HEK293 (cell line): ENCODE data around the gene ISL2.

ENCODE experiments used
- ATF2 ChIP-seq: fragments of 450-650 bp; formaldehyde crosslinking; IDR thresholded peaks from 2 replicates; pipeline ENCODE4 v1.5.1; 2016; ENCODE audit warnings: missing biosample characterization, missing genetic modification characterization, low read depth
- KLF7 ChIP-seq: fragments of 450-650 bp; formaldehyde crosslinking; IDR thresholded peaks from 2 replicates; pipeline ENCODE4 v1.5.1; 2016; ENCODE audit warnings: missing biosample characterization, missing genetic modification characterization, borderline replicate concordance
- PBX3 ChIP-seq: sonication (generic); formaldehyde crosslinking; IDR thresholded peaks from 2 replicates; pipeline ENCODE4 v1.8.1; 2022; ENCODE audit warnings: mild to moderate bottlenecking, moderate library complexity, missing genetic modification reagents
- SALL2 ChIP-seq: fragments of 450-650 bp; formaldehyde crosslinking; IDR thresholded peaks from 2 replicates; pipeline ENCODE4 v1.5.0; 2017; ENCODE audit warnings: missing biosample characterization, mild to moderate bottlenecking, missing genetic modification characterization, borderline replicate concordance
- SCRT1 ChIP-seq: fragments of 450-650 bp; formaldehyde crosslinking; IDR thresholded peaks from 2 replicates; pipeline ENCODE4 v1.5.1; 2016; ENCODE audit warnings: missing biosample characterization, missing genetic modification characterization, borderline replicate concordance
- ZBTB26 ChIP-seq: fragments of 450-650 bp; formaldehyde crosslinking; optimal IDR thresholded peaks from 2 replicates; pipeline ENCODE3; 2016; ENCODE audit warnings: missing biosample characterization, mild to moderate bottlenecking, missing genetic modification characterization
- ZNF221 ChIP-seq: fragments of 450-650 bp; formaldehyde crosslinking; IDR thresholded peaks from 2 replicates; pipeline ENCODE4 v1.5.1; 2017; ENCODE audit warnings: missing biosample characterization, missing genetic modification characterization, borderline replicate concordance
- ZNF311 ChIP-seq: fragments of 450-650 bp; formaldehyde crosslinking; IDR thresholded peaks from 2 replicates; pipeline ENCODE4 v1.5.1; 2017; ENCODE audit warnings: missing biosample characterization, missing genetic modification characterization, borderline replicate concordance
- ZNF350 ChIP-seq: fragments of 450-650 bp; formaldehyde crosslinking; IDR thresholded peaks from 2 replicates; pipeline ENCODE4 v1.5.0; 2017; ENCODE audit warnings: missing biosample characterization, mild to moderate bottlenecking, missing genetic modification characterization
- ZNF362 ChIP-seq: fragments of 450-650 bp; formaldehyde crosslinking; IDR thresholded peaks from 2 replicates; pipeline ENCODE4 v1.5.1; 2016; ENCODE audit warnings: missing biosample characterization, missing genetic modification characterization
- ZNF433 ChIP-seq: fragments of 450-650 bp; formaldehyde crosslinking; IDR thresholded peaks from 2 replicates; pipeline ENCODE4 v1.5.1; 2016; ENCODE audit warnings: missing biosample characterization, missing genetic modification characterization, low read depth
- ZNF449 ChIP-seq: fragments of 450-650 bp; formaldehyde crosslinking; IDR thresholded peaks from 2 replicates; pipeline ENCODE4 v1.5.1; 2017; ENCODE audit warnings: missing biosample characterization, mild to moderate bottlenecking, missing genetic modification characterization, moderate library complexity
- ZNF48 ChIP-seq: fragments of 450-650 bp; formaldehyde crosslinking; IDR thresholded peaks from 2 replicates; pipeline ENCODE4 v1.5.1; 2016; ENCODE audit warnings: missing biosample characterization, missing genetic modification characterization
- ZNF501 ChIP-seq: fragments of 450-650 bp; formaldehyde crosslinking; IDR thresholded peaks from 2 replicates; pipeline ENCODE4 v1.5.1; 2016; ENCODE audit warnings: missing biosample characterization, missing genetic modification characterization
- ZNF518A ChIP-seq: fragments of 450-650 bp; formaldehyde crosslinking; conservative IDR thresholded peaks from 2 replicates; pipeline ENCODE4 v1.5.1; 2016; ENCODE audit warnings: low read depth, missing biosample characterization, missing genetic modification characterization
- ZNF621 ChIP-seq: fragments of 450-650 bp; formaldehyde crosslinking; IDR thresholded peaks from 2 replicates; pipeline ENCODE4 v1.5.1; 2017; ENCODE audit warnings: missing biosample characterization, missing genetic modification characterization
- ZNF623 ChIP-seq: fragments of 450-650 bp; formaldehyde crosslinking; IDR thresholded peaks from 2 replicates; pipeline ENCODE4 v1.5.1; 2016; ENCODE audit warnings: missing biosample characterization, missing genetic modification characterization
- ZNF658 ChIP-seq: fragments of 450-650 bp; formaldehyde crosslinking; IDR thresholded peaks from 2 replicates; pipeline ENCODE4; 2016; ENCODE audit warnings: missing biosample characterization, missing genetic modification characterization
- ZNF664 ChIP-seq: fragments of 450-650 bp; formaldehyde crosslinking; IDR thresholded peaks from 2 replicates; pipeline ENCODE4 v1.5.1; 2016; ENCODE audit warnings: missing biosample characterization, missing genetic modification characterization
- ZNF776 ChIP-seq: fragments of 450-650 bp; formaldehyde crosslinking; IDR thresholded peaks from 2 replicates; pipeline ENCODE4 v1.5.0; 2017; ENCODE audit warnings: missing biosample characterization, missing genetic modification characterization, borderline replicate concordance
- ZSCAN18 ChIP-seq: fragments of 450-650 bp; formaldehyde crosslinking; IDR thresholded peaks from 2 replicates; pipeline ENCODE4 v1.5.1; 2016; ENCODE audit warnings: missing biosample characterization, missing genetic modification characterization
- ZSCAN23 ChIP-seq: fragments of 450-650 bp; formaldehyde crosslinking; IDR thresholded peaks from 2 replicates; pipeline ENCODE4 v1.5.1; 2016; ENCODE audit warnings: missing biosample characterization, missing genetic modification characterization
- ZSCAN30 ChIP-seq: fragments of 450-650 bp; IDR thresholded peaks from 2 replicates; pipeline ENCODE4 v1.5.1; 2018; ENCODE audit warnings: missing biosample characterization, mild to moderate bottlenecking, missing genetic modification characterization, moderate library complexity
- ZSCAN5A ChIP-seq: fragments of 450-650 bp; formaldehyde crosslinking; IDR thresholded peaks from 2 replicates; pipeline ENCODE4 v1.5.1; 2016; ENCODE audit warnings: missing biosample characterization, missing genetic modification characterization

The ISL2 gene

GRCh38 chr15:76321171-76321570 lies 15.4 kb upstream of the ISL2 start (continued):
- no peak for TF ChIP-seq ZNF449 (tag by site-specific recombination)
- no peak for TF ChIP-seq KLF7 (tag by site-specific recombination)
- TF ChIP-seq ZBTB26 (tag by site-specific recombination) = no peak
- TF ChIP-seq ZNF664 = peak; percentile 94
- TF ChIP-seq PBX3 (CRISPR knock-in tag) = no peak
- no peak for TF ChIP-seq ZNF433 (tag by site-specific recombination)
- no peak for TF ChIP-seq ZNF350 (tag by site-specific recombination)
- TF ChIP-seq ZSCAN23 (tag by site-specific recombination) = no peak
- TF ChIP-seq ZNF658 (tag by site-specific recombination) = no peak
- 0 out of 2 replicates have a peak, but pooled peaks have one; percentile 50 for TF ChIP-seq ZSCAN30 (tag by site-specific recombination)
- no peak for TF ChIP-seq ZNF221 (tag by site-specific recombination)
- TF ChIP-seq ZNF48 (tag by site-specific recombination) = no peak
- TF ChIP-seq SCRT1 (tag by site-specific recombination) = no peak
- no peak for TF ChIP-seq ZNF501 (tag by site-specific recombination)
- no peak for TF ChIP-seq ZNF623
- no peak for TF ChIP-seq ZNF362 (tag by site-specific recombination)
- no peak for TF ChIP-seq ZNF311
- no peak for TF ChIP-seq ATF2 (tag by site-specific recombination)
- TF ChIP-seq SALL2 (tag by site-specific recombination) = no peak
- TF ChIP-seq ZNF776 (tag by site-specific recombination) = no peak
- no peak for TF ChIP-seq ZSCAN5A (tag by site-specific recombination)
- TF ChIP-seq ZNF518A (tag by site-specific recombination) = no peak
- TF ChIP-seq ZNF621 (tag by site-specific recombination) = no peak
- no peak for TF ChIP-seq ZSCAN18 (tag by site-specific recombination)
